DOHH2 (cell line): ENCODE results near the gene CRTC3.

Source experiments
- CTCF ChIP-seq: fragments of 200-600 bp; sonication (generic); IDR thresholded peaks from one replicate; pipeline ENCODE4 v1.5.1; 2014; ENCODE audit warnings: antibody characterized with exemption, mild to moderate bottlenecking, low read depth, low read length; ENCODE audit not compliant: poor library complexity, severe bottlenecking
- EZH2phosphoT487 ChIP-seq: fragments of 200-600 bp; sonication (generic); IDR thresholded peaks from 2 replicates; pipeline ENCODE4 v1.6.1; 2017; ENCODE audit warnings: borderline replicate concordance, mild to moderate bottlenecking, antibody characterized with exemption, low read length, moderate library complexity, mixed read lengths

- no peak for TF ChIP-seq CTCF
- TF ChIP-seq EZH2phosphoT487 = no peak
Measured at GRCh38 chr15:90594301-90594738, 64.6 kb downstream of the CRTC3 start.
